Fibroblast of skin of left biceps (primary cell): Measurements from ENCODE around the gene NUP62.
A peak's percentile ranks its signal among the peaks of the same experiment; 100 is the strongest.
"Not testable (repeated sequence)": the region's sequence is repeated elsewhere in the genome, so short reads cannot be mapped to it uniquely, and the experiment has no call there.

ENCODE experiments used
- DNase-seq, 2 experiments: peaks; one replicate each; pipeline ENCODE4 v3.0.0-alpha.2; 2013; ENCODE audit warnings: low read depth in 2 of 2

The NUP62 gene

GRCh38 chr19:49929121-49929610 is at the start of gene NUP62, which contains the start of gene ATF5:
Gene NUP62, minus strand, starts transcription at chr19:49929504. Its CDS starts 19,697 bp downstream, at chr19:49909807.
Gene ATF5, plus strand, starts transcription at chr19:49929205. Its CDS starts 1,646 bp downstream, at chr19:49930851.
- peak; percentile 60 to 66 for DNase-seq

DNA sequence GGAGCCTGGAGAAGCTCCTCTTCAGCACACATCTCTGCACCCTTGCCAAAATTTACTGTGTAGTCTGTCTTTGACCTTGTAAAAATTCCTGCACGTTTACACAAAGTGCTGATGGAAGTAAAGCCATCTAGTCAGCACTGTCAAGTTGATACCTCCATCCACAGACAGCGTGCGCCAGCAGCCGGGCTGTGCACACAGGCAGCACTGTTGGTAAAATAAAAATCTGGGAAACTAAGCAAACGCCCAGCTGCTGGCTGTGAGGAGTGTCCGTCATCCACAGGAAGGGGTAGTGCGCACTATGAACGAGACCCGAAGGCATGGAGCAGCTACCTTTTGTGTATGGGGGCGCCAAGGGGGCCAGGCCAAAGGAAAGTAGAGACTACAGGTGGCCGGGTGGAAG is 49.0 kb upstream of the NUP62 start:
- no peak for DNase-seq

GRCh38 chr19:49977881-49978280 is 48.6 kb upstream of the NUP62 start:
- no peak for DNase-seq

DNA sequence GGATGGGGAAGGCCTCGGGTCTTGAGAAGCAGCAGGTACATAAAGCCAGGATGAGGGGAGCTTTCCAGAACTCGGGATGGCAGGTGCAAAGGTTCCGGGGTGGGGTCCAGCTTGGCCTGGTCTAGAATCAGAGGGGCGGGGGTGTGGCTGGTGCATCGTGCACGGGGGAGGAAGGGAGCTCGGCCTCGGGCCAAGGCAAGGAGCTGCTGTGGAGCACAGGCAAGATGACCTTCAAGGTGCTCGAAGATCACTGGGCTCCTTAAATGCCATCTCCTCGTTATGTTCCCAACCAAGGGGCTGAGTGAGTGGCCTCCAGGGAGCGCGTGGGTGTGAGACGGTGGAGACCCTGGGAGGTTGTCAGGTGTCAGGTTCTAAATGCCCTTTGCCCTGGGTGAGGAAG is 47.8 kb upstream of the NUP62 start:
- DNase-seq = no peak

DNA sequence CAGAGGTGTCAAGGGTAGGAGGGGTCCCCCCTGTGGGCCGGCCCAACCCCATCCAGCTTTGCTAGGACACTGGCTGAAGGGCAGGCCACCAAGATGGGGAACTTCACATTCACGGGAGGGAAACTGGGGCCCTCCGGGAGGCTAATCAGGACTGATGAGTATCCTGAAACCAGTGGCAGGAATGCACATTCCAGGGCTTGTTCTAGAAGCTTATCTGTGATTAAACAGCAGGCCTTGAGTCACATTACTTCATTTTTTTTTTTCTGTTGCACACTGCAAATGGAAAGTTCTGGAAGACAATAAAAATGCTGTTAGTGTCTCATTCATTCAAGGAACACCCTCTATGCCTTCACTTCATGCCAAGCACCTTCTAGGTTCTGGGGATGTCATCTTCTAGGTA is 47.2 kb upstream of the NUP62 start:
- no peak for DNase-seq

DNA sequence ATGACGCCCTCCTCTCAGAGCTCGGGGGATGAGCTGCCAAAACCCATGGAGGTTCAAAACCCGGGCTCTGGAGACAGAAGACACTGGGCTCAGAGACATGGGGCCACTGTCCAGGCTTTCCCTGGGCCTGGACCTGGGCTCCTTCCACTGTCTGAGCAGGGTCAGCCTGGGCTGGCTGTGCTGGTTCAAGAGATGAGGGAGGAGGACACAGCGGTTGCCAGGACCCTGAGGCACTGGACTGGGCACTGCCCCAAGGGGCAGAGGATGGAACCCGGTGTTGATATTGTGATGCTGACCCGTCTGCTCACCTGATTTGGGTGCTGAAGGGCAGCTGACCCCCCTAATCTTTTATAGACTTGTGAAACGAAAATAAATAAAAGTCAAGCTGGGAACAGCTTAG is 45.7 kb upstream of the NUP62 start:
- no peak for DNase-seq

GRCh38 chr19:49973987-49974386 is 44.7 kb upstream of the NUP62 start:
- DNase-seq = no peak

- no peak for DNase-seq
Observed at GRCh38 chr19:49972841-49973240, 43.5 kb upstream of the NUP62 start.

DNA sequence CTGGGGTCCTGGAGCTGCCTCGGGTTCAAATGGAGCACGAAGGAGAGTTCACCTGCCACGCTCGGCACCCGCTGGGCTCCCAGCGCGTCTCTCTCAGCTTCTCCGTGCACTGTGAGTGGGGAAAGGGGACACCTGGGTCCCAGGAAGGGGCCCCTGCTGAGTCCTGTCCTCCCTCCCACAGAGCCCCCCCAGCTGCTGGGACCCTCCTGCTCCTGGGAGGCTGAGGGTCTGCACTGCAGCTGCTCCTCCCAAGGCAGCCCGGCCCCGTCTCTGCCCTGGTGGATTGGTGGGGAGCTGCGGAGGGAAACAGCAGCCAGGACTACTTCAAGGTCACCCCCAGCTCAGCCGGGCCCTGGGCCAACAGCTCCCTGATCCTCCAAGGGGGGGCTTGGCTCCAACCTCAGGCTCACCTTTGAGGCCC is 42.7 kb upstream of the NUP62 start:
- DNase-seq = no peak

DNA sequence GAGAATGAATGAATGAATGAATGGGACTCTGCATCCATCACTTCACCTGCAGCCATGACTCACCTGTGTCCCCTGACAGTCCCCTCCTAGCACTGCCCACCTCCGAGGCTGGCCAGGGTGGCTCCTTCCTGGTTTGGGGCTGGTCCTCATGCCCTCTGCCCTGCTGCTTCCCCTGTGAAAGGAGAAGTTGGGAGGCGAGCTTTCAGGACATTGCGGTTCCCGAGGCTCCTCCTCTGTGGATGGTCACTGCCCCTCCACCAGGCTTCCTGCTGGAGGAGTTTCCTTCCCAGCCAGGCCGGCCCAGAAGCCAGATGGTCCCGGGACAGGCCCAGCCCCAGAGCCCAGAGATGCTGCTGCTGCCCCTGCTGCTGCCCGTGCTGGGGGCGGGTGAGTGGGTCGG is 40.1 kb upstream of the NUP62 start:
- DNase-seq = not testable (repeated sequence)

DNA sequence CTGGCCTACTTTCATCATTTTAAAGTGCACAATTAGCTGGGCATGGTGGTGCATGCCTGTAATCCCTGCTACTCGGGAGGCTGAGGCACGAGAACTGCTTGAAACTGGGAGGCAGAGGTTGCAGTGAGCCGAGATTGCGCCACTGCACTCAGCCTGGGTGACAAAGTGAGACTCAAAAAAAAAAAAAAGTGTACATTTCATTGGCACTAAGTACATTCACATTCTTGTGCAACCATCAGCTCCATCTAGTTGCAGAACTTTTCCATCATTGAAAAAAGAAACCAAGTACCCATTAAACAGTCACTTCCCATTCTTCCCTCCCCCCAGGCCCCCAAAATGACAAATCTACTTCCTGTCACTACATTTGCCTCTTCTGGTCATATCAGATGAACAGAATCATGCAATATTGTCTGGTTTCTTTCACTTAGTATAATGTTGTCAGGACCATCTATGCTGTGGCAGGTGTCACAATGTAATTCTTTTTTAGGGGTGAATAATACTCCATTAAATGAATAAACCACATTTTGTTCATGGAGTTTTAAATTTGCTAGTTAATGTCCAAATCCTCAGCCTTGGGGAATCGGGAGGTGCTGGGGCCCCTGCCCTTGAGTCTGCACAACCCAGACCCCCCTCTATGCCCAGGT is 39.1 kb upstream of the NUP62 start:
- no peak for DNase-seq

DNA sequence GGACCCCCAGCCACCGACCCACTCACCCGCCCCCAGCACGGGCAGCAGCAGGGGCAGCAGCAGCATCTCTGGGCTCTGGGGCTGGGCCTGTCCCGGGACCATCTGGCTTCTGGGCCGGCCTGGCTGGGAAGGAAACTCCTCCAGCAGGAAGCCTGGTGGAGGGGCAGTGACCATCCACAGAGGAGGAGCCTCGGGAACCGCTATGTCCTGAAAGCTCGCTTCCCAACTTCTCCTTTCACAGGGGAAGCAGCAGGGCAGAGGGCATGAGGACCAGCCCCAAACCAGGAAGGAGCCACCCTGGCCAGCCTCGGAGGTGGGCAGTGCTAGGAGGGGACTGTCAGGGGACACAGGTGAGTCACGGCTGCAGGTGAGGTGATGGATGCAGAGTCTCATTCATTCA is 31.7 kb upstream of the NUP62 start, which contains the start of gene SIGLEC11:
SIGLEC11 (minus strand) TSS at position 193 of the 400 bp plus-strand sequence; CDS start at position 102, 91 bp downstream.
- not testable (repeated sequence) for DNase-seq

DNA sequence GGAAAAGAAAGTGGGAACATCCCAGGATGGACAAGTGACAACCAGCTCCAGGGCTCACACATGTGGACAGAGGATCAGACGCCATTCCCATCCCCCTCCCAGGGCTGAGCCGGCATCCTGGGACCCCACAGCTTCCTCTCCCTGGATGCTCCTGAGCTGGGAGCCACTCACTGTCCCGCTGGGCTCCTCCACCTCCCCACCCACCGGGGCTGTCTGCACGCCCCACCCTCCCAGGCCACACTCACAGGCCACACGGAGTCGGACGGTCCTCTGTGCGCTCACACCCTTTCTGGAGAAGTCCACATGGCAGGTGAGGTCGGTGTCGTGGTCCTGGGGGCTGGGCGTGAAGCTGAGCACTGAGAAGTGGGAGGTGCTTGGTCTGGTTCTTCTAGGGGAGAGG is 30.6 kb upstream of the NUP62 start:
- DNase-seq = not testable (repeated sequence)

- not testable (repeated sequence) for DNase-seq
Observed at GRCh38 chr19:49958596-49958995, 29.3 kb upstream of the NUP62 start.

GRCh38 chr19:49958144-49958543 is 28.8 kb upstream of the NUP62 start:
- not testable (repeated sequence) for DNase-seq

- DNase-seq = no peak
Observed at GRCh38 chr19:49957262-49957915, 28.1 kb upstream of the NUP62 start.

GRCh38 chr19:49956115-49956495 is 26.8 kb upstream of the NUP62 start:
- DNase-seq = no peak

DNA sequence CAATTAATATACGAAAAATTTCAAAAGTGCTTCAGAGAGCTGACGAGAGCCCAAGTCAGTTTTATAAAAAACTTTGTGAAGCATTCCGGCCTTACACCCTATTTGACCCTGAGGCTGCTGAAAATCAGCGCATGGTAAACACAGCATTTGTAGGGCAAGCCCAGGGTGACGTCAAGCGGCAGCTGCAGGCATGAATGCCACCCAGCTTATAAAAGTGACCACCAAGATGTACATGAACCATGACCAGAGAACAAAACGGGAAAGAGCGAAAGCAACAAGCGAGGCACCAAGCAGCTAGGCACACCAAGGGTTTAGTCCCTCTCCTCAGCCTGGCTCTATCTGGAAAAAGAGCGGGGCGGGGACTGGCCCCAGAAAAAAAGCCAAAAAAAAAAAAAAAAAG is 25.6 kb upstream of the NUP62 start:
- no peak for DNase-seq

GRCh38 chr19:49954092-49954829 is 25.0 kb upstream of the NUP62 start:
- peak in 1 of 2 experiments; percentile 10 for DNase-seq

DNA sequence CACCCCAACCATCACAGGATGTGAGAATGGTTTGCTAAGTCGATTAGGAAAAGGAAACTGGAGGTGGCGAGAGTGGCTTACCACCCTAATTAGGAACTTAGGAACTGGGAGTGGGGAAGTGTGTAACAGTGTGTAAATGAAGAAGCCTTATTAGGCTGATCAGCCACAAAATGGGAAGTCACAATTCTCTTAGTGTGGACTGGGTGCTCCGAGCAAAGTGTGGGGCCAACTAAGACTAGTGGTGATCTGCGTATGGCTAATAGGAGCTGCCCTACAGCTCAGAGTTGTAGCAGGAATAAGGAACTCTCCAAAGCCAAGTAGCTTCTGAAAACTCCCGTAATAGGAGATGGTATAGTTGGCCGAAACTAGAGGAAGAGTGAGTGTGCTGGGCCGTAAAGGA is 24.1 kb upstream of the NUP62 start:
- no peak for DNase-seq

DNA sequence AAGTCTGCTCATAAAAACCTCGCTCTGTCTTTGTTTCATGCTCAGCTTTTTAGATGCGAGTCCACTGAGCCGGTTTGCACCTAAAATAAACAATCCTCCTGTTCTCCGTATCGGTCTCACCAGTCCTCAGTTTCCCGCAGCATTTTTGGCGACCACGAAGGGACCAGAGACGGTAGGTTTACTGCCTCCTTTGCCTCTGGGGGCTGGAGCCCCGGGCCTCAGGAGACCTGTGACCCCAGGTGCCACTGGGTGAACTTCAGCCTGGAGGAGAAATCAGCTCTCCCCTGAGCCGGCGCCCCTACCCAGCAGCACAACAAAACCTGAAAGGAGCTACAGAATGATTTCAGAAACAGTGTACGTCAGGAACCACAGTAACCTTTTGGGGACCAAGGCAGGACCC is 23.6 kb upstream of the NUP62 start:
- DNase-seq = no peak

DNA sequence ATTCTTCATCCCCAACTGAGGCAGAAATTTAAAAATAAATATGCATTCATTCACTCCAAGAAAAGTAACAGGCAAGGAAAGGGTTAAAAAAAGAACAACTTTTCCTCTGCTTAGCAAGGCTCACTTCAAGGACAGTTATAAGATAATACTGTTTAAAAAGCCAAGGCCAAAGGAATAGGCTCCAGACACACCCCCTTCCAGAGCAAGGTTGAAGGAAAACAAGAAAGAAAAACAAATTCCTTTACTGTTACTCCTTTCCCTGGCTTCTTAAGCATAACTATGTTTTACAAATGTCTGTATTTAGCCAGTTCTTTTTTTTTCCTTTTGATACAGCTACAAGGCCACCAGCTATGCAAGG is 23.2 kb upstream of the NUP62 start:
- DNase-seq = no peak
